Limb (tissue), 2 donors: Measurements from ENCODE around the gene SUPT5H.
"Not testable (repeated sequence)": the region's sequence is repeated elsewhere in the genome, so short reads cannot be mapped to it uniquely, and the experiment has no call there.

Source experiments
- DNase-seq, 2 donors: peaks; one replicate each; pipeline ENCODE4 v3.0.0-alpha.2; 2016; ENCODE audit errors: extremely low spot score in 2 of 2

SUPT5H gene

GRCh38 chr19:39425744-39426143 is 19.6 kb upstream of the SUPT5H start:
- DNase-seq: no peak

GRCh38 chr19:39426170-39426569 is 19.2 kb upstream of the SUPT5H start:
- no peak for DNase-seq

GRCh38 chr19:39427707-39428106 is 17.7 kb upstream of the SUPT5H start:
- DNase-seq: no peak

- peak; percentile 87 to 88 for DNase-seq
Observed at GRCh38 chr19:39428283-39429112, 16.9 kb upstream of the SUPT5H start.

- DNase-seq: no peak
Observed at GRCh38 chr19:39430675-39431593, 14.4 kb upstream of the SUPT5H start.

GRCh38 chr19:39432677-39433025 is 12.7 kb upstream of the SUPT5H start:
- DNase-seq: no peak

GRCh38 chr19:39433480-39434079 is 11.8 kb upstream of the SUPT5H start:
- DNase-seq: no peak

GRCh38 chr19:39434123-39435076 is 11.0 kb upstream of the SUPT5H start:
- no peak for DNase-seq

- peak; percentile 99 for DNase-seq
Observed at GRCh38 chr19:39435499-39436349, 9.7 kb upstream of the SUPT5H start, which contains the start of gene RPS16. TSS of gene RPS16 (minus strand) at chr19:39435949. CDS start at chr19:39435895, 54 bp downstream.

GRCh38 chr19:39436350-39436716 is 9.0 kb upstream of the SUPT5H start:
- no peak for DNase-seq

- DNase-seq: no peak
Observed at GRCh38 chr19:39438270-39438934, 7.0 kb upstream of the SUPT5H start.

- DNase-seq: no peak
Observed at GRCh38 chr19:39444598-39445195, 685 bp upstream of the SUPT5H start.

- DNase-seq: no peak
Observed at GRCh38 chr19:39446365-39447084, 1.1 kb downstream of the SUPT5H start.

- DNase-seq: no peak
Observed at GRCh38 chr19:39448271-39448670, 2.9 kb downstream of the SUPT5H start.

- DNase-seq: no peak
Observed at GRCh38 chr19:39449116-39449797, 3.9 kb downstream of the SUPT5H start.

GRCh38 chr19:39451257-39451656 is 5.9 kb downstream of the SUPT5H start:
- not testable (repeated sequence) for DNase-seq

GRCh38 chr19:39463403-39463802 is 18.0 kb downstream of the SUPT5H start:
- no peak for DNase-seq
